Right ventricle myocardium superior (tissue), 1 donor: Measurements from ENCODE around the gene TSEN34. TPM values are rescaled to one million over a fixed set of nuclear protein-coding genes. Genes with fewer than 3 reads are reported as not detected.
A peak's percentile ranks its signal among the peaks of the same experiment; 100 is the strongest.
"Not testable (repeated sequence)": the region's sequence is repeated elsewhere in the genome, so short reads cannot be mapped to it uniquely, and the experiment has no call there.

Source experiments
- ATAC-seq: fragments of 200-7000 bp; cut with Tn5 transposase; one replicate; pipeline ENCODE4 v1.9.1; 2020; ENCODE audit warnings: mild to moderate bottlenecking; ENCODE audit not compliant: poor library complexity
- DNase-seq: peaks from one replicate; pipeline ENCODE4 v3.0.0-alpha.2; 2020
- intact Hi-C: fragments of 100-400 bp; cut with DNase I; formaldehyde crosslinking; loops from one replicate; pipeline ENCODE4 v1.11.2; 2022
- total RNA-seq: library from RNA; stranded (reverse); fragmentation: NEBNext Ultra II Directional; extraction: Animal tissue kit (Norgen Biotek cat#: 25700); gene quantifications from one replicate; pipeline ENCODE4 v1.2.1, GENCODE V29; 2021
- donor health status: DM: no; HTN: yes; CAD: no; lungs with severe emphysema.

The TSEN34 gene
- total RNA-seq, 1 donor from 2014 or later = 14.3 TPM

DNA sequence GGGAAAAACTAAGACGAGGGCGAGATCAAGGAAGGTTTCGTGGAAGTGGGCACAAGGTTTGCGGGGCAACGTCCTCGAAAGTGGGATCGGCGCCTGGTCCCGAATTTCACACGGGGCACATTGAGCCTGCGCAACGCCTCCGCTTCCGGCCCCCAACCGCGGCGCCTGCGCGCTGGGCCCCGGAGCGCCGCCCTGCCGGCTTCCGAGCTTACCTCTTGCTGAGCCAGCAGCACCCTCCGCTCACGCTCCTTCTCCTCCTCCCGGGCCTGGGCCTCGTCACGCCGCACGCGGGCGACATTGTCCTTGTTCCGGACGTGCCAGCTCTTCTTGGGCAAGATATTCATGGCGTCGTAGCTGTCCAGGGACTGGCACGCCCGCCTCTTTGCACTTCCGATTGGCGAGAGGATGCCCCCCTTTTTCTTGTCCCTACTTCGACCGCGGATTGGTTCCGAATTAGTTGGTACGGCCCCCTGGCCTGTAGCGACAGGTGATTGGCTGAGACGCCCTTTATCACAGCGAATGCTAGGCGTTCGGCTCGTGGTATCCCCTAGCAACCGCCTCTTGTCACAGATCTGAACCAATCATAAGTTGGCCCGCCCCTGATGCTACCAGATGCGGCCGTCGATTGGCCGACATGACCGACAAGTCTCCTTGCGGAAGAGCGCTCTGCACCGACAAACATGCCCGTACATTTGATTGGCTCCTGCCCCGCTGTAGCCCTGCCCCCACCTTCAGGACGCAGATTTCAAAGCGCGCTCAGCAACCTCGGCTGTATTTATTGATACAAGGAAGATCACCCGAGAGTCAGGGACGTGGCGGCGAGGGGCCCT is 31.5 kb upstream of the TSEN34 start, which contains the start of gene LENG1:
TSS of gene LENG1 (minus strand) at position 370 of the 830 bp plus-strand sequence. CDS start at position 344, 26 bp downstream.
- peak; percentile 100 for DNase-seq
- ATAC-seq = peak; percentile 93
- intact Hi-C loops = no loop called here

DNA sequence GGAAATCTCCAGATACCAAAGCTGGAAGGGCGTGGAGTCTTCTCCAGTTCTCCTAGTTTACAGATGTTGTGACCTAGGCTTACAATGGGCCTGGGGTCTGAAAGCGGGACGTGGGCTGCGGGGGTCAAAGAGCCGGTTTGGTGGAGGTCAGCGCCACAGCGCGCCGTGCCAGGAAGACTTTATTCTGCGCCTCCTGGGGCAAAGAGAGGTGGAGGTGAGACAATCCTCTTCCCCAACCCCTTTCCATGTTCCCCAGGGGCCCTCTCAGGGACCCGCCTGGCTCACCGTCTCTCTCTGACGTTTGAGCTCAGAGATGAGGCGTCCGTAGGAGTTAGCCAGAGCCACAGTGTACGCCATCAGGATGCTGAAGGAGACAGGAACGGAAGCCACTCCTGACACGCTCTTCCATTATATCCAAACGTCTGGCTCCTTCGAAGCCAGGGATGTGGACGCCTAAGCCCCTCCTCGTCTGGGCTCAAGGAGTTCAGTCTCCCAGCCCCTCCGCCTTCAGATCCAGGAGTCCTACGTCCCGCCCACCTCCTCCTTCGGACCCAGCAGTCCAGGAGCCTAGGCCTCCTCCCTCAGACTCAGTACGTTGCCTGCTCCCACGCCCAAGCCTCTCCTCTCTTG is 30.8 kb upstream of the TSEN34 start:
- no peak for DNase-seq
- ATAC-seq = no peak
- intact Hi-C loops = no loop called here

DNA sequence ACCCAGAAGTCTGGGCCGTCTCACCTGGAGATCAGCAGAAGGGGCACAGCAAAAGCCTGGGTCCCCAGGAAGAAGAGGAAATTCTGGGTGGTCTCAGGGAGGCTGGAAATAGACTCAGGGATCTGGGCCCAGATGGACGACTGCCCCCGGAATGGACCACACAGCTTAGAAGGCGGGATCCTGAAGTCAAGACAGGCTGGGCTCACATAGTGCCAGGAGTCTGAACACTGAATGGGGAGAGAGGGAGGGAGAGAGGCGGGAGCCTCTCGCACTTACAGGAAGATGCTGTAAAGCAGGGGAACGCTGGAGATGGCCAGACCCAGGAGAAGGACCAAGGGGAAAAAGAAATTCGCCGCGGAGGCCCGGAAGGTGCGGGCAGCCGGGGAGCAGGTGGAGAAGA is 30.3 kb upstream of the TSEN34 start:
- intact Hi-C loops = no loop called here
- no peak for ATAC-seq
- no peak for DNase-seq

DNA sequence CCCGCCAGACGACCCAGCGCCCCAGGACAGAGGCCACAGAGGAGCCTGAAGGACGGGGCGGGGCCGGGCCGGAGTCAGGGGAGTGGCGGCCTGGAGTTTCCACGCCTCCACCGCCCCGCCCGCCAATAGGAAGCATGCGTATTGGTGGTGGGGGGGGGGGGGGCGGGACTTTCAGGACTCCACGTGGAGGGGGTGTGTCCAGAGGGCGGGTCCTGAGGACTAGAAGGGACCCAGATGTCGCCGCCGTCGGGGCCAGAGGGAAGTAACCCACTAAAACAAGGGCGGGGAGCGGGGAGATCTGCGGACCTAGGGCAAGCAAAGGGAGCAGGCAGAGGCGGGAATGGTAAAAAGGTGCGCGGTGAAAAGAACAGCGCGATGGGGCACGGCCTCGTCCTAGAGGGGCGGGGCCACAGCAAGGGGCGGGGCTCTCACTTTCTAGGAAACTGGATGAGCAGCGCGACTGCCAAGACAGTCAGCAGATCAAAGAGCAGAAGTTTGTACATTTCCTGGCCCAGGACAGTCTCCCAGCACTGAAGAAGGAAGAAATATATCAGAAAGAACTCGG is 28.8 kb upstream of the TSEN34 start:
- ATAC-seq = peak; percentile 44
- peak; percentile 91 for DNase-seq
- intact Hi-C loops = no loop called here

DNA sequence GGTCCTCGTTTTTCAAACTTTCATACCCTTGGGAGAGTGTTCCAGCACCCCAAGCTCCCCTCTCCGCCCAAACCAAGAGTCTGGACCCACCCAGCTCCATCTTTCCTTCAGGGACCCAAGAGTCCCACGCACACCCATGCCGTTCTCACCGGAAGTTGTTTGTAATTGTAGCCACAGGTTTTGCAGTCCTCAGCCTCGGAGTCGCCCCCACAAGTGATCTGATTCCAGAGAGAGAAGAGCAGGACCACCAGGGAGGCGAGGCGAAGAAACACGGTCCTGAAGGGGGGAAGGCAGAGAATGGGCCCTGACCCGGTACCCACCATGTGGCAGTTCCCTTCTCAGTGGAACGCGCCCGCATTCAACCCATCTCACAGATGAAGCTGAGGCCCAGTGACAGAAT is 28.2 kb upstream of the TSEN34 start:
- DNase-seq = no peak
- intact Hi-C loops = no loop called here
- no peak for ATAC-seq

DNA sequence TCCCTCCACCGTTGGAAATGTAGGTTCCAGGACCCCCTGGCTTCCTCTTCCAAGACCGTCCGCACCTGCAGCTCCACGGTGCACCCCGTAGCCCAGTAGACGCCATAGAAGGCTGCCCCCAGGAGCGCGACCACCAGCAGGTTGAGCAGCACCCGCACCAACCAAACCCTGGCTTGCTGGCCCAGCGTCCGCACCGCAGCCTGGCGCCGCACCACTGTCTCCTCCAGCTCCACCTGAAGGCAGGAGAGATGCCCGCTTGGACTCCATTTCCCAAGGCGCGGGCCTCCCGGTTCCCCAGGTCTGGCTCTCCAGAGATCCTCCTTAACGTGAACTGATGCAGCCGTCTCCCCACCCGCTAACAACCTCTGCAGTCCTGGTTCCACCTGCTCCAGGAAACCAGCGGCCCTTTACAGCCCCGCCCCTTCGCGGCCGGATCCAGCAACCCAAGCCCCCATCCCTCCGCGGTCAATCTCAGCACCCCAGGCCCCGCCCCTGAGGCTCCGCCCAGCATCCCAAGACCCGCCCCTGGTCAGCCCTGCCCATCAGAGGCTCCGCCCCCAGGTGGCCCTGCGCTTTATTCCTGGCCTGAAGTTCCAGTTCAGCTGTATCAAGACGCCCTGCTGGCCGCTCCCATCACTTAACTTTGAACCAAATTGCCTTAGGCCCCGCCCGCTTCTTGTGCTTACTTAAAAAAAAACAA is 26.6 kb upstream of the TSEN34 start:
- ATAC-seq (no peak), DNase-seq (no peak)
- intact Hi-C loops = no loop called here

DNA sequence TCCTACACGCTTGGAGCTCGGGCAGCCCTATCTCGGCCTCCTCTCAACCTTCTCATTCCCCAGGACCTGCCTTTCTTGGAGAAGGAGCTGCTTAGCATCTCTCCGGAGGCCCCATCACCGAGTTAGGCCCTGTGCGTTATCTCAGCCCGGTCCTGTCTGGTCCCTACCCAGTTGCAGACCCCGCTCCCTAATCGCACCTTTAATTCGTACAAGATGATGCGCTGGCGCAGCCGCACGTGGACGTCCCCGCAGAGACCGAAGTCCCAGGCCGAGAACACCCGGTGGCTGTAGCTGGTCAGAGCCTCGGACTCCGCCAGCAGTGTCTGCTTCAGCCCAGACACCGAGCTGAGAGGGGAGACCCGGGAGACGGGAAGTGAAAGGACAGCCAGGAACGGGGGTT is 25.9 kb upstream of the TSEN34 start:
- ATAC-seq = no peak
- no peak for DNase-seq
- intact Hi-C loops = no loop called here

DNA sequence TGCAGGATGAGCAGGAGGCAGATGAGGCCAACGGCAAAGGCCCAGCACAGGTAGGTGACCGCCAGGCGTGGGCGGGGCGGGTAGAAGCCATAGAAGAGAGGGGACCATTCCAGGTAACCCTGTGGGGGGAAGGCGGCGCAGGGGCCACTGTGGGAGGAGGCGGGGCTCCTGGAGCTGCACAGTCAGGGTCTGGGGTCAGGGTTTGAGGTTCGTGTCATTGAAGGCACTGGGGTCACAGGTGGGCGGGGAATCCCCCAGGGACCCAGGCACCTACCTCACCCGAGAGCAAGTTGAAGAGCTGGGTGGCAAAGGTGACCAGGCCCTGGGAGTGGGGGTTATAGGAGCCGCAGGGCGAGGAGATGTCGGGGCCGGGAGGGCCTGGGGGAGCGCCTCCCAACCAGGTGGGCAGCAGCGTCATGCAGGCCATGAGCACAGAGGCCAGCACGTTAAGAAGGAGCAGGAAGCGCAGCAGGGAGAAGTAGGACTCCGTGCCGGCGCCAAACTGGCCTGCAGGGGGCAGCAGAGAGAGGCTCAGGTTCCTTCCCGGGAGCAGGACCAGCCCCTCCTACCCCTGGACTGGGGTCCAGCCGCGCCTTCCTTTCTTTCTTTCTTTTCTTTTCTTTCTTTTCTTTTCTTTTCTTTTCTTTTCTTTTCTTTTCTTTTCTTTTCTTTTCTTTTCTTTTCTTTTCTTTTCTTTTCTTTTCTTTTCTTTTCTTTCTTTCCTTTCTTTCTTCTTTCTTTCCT is 22.8 kb upstream of the TSEN34 start:
- ATAC-seq (peak; percentile 95), DNase-seq (peak; percentile 96)
- intact Hi-C loops = no loop called here

DNA sequence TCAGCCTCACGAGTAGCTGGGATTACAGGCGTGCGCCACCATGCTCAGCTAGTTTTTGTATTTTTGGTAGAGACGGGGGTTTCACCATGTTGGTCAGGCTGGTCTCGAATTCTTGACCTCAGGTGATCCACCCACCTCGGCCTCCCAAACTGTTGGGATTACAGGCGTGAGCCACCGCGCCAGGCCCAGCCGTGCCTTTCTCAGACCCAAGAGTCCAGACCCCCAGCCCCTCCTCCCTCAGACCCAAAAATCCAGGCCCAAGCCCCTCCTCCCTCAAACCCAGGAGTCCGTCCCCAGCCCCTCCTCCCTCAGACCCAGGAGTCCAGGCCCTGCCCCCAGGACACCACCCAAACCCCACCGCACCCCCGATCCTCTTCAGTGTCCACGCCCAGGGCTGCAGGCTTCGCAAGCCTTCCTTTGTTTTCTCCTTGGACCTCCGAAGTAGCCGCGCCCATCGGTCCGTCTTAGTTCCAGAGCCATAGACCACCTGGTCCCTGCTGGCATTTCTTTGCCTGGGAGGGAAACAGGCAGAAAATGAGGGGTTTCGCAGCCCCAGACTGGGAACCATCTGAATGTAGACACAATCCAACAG is 21.9 kb upstream of the TSEN34 start:
- DNase-seq (no peak), ATAC-seq (no peak)
- intact Hi-C loops = no loop called here

DNA sequence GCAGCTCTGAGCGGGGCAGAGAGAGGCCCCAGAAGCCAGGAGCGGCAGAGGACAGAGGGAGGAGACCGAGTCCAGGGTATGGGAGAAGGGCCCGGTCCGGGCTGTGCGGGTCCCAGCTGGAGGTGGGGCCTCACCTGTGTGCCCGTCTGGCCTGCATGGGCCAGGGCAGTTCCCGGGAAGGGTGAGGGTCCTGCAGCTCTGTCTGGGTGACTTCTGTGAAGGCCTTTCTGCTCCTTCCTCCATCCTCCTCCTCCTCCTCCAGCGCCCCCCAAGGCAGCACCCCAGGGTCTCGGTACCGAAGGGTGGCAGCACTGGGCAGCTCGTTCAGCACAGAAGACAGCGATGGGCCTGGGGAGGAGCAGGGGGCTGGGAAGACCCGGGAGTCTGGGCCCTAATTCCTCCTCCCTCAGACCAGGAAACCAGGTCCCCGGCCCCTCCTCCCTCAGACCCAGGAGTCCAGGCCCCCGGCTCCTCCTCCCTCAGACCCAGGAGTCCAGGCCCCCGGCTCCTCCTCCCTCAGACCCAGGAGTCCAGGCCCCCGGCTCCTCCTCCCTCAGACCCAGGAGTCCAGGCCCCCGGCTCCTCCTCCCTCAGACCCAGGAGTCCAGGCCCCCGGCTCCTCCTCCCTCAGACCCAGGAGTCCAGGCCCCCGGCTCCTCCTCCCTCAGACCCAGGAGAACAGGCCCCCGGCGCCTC is 19.2 kb upstream of the TSEN34 start:
- DNase-seq, ATAC-seq: not testable (repeated sequence)
- intact Hi-C loops = loop anchor here (5.0 kb wide), 1 partner anchor 60 kb away; no protein-coding TSS in a partner anchor

DNA sequence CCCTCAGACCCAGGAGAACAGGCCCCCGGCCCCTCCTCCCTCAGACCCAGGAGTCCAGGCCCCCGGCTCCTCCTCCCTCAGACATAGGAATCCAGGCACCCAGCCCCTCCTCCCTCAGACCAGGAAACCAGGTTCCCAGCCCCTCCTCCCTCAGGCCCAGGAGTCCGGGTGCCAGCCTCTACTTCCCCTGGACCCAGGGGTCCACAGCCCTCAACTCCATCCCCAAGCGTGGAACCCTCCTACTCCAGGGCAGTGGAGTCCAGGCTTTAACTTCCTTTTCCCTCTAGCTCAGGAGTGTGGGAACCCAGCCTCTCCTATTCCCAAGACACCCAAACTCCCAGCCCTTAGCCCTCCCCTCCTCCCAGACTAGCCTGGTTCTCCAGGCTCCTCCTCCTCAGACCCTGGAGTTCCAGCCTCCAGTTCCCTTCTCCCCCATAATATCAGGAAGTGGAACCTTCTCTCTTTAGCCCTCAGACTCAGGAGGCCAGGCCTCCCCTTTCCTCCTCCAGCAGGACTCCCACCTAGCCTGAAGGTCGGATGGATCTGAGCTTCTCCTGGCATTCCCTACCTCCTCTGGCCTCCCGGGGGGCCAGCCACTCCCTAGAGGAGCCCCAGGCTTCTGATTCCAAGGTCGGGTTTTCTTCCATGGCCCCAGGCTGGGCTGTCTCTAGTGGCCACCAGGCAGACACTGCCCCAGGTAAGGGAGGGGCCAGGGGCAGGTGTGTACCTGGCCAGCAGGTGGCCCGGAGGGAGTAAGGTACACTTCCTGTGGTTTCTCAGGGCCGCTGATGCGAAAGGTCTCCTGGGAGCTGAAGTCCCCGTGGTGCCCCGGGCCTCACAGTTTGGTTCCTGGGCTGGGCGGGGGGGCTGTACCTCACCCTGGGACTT is 18.4 kb upstream of the TSEN34 start, which contains the start of gene TMC4:
TSS of gene TMC4 (minus strand) at position 690 of the 888 bp plus-strand sequence. CDS start at position 647, 43 bp downstream.
- intact Hi-C loops = loop anchor here (5.0 kb wide), 1 partner anchor 60 kb away; no protein-coding TSS in a partner anchor
- DNase-seq (no peak), ATAC-seq (peak; percentile 25)

DNA sequence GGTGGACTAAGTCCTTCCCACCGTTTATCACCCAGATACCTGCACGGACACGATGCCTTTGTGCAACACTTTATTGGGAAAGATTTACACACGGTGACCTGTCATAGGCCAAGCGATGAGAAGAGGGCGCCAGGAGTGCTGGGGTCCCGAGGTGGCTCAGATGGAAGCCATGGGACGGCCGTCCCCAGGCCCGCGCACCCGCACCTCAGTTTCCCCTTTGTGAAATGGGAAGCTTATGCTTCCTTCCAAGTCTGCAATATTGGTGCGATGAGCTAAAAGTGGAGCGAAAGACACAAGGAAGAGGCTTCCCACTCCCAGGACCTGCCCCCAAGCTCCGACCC is 17.8 kb upstream of the TSEN34 start:
- ATAC-seq (no peak), DNase-seq (no peak)
- intact Hi-C loops = loop anchor here (5.0 kb wide), 1 partner anchor 59 kb away; no protein-coding TSS in a partner anchor

DNA sequence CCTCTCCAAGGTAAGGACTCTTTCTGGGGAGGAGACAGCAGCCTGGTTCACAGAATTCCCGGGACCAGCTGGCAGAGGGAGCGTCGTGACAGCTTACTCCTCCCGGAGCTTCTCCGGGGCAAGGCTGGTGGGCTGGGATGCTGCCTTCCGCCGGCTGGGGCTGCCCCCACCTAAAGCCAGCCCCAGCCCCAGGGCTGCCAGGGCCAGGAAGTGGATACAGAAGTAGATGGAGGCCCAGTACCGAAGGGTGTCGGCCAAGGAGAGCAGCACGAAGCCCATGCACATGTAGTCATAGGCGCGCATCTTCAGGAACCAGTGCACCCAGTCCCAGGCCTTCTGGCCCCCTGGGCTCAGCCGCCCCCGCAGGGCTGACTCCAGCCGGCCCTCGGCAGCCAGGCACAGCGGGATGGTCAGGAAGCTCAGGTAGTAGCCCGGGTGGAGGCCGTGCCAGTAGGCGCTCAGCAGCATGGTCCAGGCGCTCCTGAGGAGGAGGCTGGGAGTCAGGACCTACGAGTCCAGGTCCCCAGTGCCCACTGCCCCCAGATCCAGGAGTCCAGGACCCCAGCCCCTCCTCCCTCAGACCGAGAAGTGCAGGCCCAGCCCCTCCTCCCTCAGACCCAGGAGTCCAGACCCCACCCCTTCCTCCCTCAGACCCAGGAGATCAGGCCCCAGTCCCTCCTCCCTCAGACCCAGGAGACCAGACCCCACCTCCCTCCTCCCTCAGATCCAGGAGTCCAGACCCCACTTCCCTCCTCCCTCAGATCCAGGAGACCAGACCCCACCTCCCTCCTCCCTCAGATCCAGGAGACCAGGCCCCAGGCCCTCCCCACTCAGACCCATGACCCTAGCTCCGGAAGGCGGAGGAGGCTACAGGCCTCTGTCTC is 16.9 kb upstream of the TSEN34 start:
- intact Hi-C loops = loop anchor here (5.0 kb wide), 1 partner anchor 58 kb away; no protein-coding TSS in a partner anchor
- DNase-seq = no peak
- ATAC-seq = no peak

DNA sequence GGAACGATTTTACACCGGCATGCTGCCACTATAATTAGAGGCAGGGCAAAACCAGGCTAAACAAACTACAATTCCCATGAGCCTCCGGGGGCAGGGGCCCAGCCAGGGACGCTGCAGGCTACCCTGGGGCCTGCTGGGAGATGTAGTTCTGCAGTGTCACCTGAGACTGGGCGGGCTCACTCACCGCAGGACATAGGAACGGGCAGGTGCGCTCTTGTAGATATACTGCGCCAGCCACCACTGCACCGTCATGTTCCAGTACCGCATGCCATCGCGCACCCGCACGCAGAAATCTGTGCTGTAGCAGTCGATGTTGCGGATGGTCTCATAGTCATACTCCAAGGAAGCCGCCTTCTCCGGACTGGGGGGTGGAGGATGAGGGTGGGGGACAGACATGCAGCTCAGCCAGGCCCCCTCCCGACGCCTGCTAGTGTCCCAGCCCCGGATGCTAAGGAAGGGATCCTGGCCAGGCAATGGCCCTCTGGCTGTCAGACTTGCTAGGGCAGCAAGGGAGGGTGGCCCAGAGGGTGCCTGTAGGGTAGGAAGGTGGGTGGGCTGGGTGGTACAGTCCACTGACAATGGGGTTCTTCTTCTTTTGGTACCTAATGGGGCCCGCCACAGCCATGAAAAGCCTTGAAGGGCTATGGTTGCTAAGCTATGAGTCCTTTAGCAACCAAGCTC is 12.4 kb upstream of the TSEN34 start:
- ATAC-seq = peak; percentile 83
- no peak for DNase-seq
- intact Hi-C loops = no loop called here

DNA sequence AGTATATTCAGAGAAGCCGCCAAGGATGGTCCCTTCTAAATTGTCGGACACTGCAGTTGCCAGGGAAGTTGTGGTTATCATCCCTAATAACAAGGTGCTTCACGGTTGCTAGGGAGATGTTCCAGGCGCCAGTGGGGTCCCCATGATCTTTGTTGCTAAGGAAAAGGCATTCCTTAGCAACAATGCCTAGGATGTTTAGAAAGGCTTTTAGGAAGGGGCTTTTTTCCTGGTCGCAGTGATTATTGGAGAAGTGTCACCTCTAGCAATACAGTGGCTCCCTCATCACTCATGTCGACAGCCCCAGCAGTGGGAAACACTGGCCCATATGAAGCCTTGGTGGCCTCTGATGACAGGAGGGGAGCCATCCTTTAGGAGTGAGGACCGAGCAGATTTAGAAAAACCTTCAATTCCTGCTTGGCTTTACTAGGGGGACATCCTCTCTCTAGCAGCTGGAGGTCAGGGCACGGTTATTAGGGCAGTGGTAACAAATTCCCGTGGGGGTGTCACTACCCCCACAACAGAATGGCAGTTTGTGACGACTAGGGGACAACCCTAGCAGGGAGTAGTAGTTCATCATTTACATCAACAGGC is 11.8 kb upstream of the TSEN34 start:
- DNase-seq = no peak
- ATAC-seq = no peak
- intact Hi-C loops = no loop called here
